ENCODE measurements around the gene VPS8. TPM values are rescaled to one million over a fixed set of nuclear protein-coding genes. Genes with fewer than 3 reads are reported as not detected.

Gene VPS8
- total and polyA plus RNA-seq, 4 donors: 49.3 to 155 (median 66.4) TPM

DNA sequence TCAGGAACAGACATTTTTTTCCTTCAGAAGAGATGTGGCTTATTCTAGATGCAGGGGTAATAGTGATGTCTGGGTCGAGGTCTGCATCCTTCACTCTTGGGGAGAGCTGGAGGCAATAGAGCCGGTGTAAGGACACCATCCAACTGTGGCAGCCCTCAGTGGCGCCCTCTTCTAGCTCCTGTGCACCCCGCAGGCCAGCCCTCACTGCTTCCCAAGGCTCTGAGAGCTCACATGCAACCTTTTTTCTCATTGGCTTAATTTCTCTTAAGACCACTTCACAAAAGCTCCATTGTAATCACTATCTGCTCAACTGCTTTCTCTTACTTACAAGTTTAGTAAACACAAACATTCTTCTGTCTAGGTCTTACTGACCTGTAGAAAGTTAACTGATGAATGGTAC, 3.9 kb upstream of the VPS8 start:
- H3K4me3 ChIP-seq (ENCODE audit: low read depth, low read length): no peak overlapping the region

GRCh38 chr3:184810146-184810545, 1.8 kb upstream of the VPS8 start:
- DNase-seq (ENCODE audit: low read depth in 4 of 6, low spot score in 6 of 6): no peak
- Histone ChIP-seq H3K4me3 (ENCODE audit: low read depth, low read length) (no peak overlapping the region), H3K27me3 (ENCODE audit: control insufficient read depth, insufficient read depth, low read length) (no peaks in the 10 kb centered on the region), H3K9me3 (ENCODE audit: control insufficient read depth, insufficient read depth, low read length) (no peaks in the 10 kb centered on the region), H3K4me1 (ENCODE audit: control insufficient read depth, insufficient read depth, low read length) (peaks cover 11% of the 10 kb centered on the region), H3K36me3 (ENCODE audit: control insufficient read depth, insufficient read depth, low read length) (no peaks in the 10 kb centered on the region), H3K27ac (ENCODE audit: low read depth, low read length) (no peak overlapping the region)
- 89% methylated on average over 3 of the region's 3 CpGs for WGBS (ENCODE audit: insufficient coverage)

More for the DNA sequence above, 3.9 kb upstream of the VPS8 start:
- Histone ChIP-seq H3K36me3 (ENCODE audit: control insufficient read depth, insufficient read depth, low read length) (no peaks in the 10 kb centered on the region), H3K27ac (ENCODE audit: low read depth, low read length) (no peak overlapping the region), H3K9me3 (ENCODE audit: control insufficient read depth, insufficient read depth, low read length) (no peaks in the 10 kb centered on the region), H3K27me3 (ENCODE audit: control insufficient read depth, insufficient read depth, low read length) (no peaks in the 10 kb centered on the region), H3K4me1 (ENCODE audit: control insufficient read depth, insufficient read depth, low read length) (peaks cover 11% of the 10 kb centered on the region)
- peak in 1 of 6 donors; percentile 25 for DNase-seq (ENCODE audit: low read depth in 4 of 6, low spot score in 6 of 6)
- 11% methylated on average over 4 of the region's 4 CpGs for WGBS (ENCODE audit: insufficient coverage)

- Histone ChIP-seq H3K27me3 (ENCODE audit: control insufficient read depth, insufficient read depth, low read length) (no peaks in the 10 kb centered on the region), H3K4me1 (ENCODE audit: control insufficient read depth, insufficient read depth, low read length) (peaks cover 11% of the 10 kb centered on the region), H3K27ac (ENCODE audit: low read depth, low read length) (no peak overlapping the region), H3K9me3 (ENCODE audit: control insufficient read depth, insufficient read depth, low read length) (no peaks in the 10 kb centered on the region), H3K4me3 (ENCODE audit: low read depth, low read length) (no peak overlapping the region), H3K36me3 (ENCODE audit: control insufficient read depth, insufficient read depth, low read length) (no peaks in the 10 kb centered on the region)
- 92% methylated on average over 2 of the region's 3 CpGs for WGBS (ENCODE audit: insufficient coverage)
- DNase-seq (ENCODE audit: low read depth in 4 of 6, low spot score in 6 of 6): no peak
These were observed 932 bp upstream of the VPS8 start for GRCh38 chr3:184811034-184811433.

GRCh38 chr3:184811663-184811998, 335 bp upstream of the VPS8 start:
- Histone ChIP-seq H3K9me3 (ENCODE audit: control insufficient read depth, insufficient read depth, low read length) (no peaks in the 10 kb centered on the region), H3K4me1 (ENCODE audit: control insufficient read depth, insufficient read depth, low read length) (peaks cover 9% of the 10 kb centered on the region), H3K36me3 (ENCODE audit: control insufficient read depth, insufficient read depth, low read length) (no peaks in the 10 kb centered on the region), H3K27ac (ENCODE audit: low read depth, low read length) (no peak overlapping the region), H3K27me3 (ENCODE audit: control insufficient read depth, insufficient read depth, low read length) (no peaks in the 10 kb centered on the region), H3K4me3 (ENCODE audit: low read depth, low read length) (peak overlapping the region; percentile 97)
- no CpG with 5 or more reads among the region's 3 CpGs for WGBS (ENCODE audit: insufficient coverage)
- no peak for DNase-seq (ENCODE audit: low read depth in 4 of 6, low spot score in 6 of 6)

DNA sequence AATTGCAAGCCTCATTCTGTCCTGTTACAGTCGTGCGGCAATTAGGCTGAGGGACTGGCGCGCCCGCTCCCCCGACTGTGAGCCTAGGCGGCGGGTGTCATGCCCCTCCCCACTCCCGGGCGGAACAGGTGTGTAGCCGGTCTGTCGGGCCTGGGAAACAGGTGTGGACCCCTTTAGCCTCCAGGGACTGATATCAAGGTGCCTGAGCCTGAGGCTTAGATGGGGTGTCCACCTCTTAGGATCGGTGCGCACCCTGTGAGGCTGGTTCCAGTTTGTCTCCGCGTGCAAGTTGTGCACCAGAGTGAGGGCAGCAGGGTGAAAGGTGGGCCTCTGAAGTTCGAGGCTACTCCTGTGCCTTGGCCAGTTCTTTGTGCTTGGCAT, 686 bp downstream of the VPS8 start:
- Histone ChIP-seq H3K27ac (ENCODE audit: low read depth, low read length) (no peak overlapping the region), H3K27me3 (ENCODE audit: control insufficient read depth, insufficient read depth, low read length) (no peaks in the 10 kb centered on the region), H3K9me3 (ENCODE audit: control insufficient read depth, insufficient read depth, low read length) (no peaks in the 10 kb centered on the region), H3K4me1 (ENCODE audit: control insufficient read depth, insufficient read depth, low read length) (peaks cover 8% of the 10 kb centered on the region), H3K4me3 (ENCODE audit: low read depth, low read length) (peak overlapping the region; percentile 97), H3K36me3 (ENCODE audit: control insufficient read depth, insufficient read depth, low read length) (no peaks in the 10 kb centered on the region)
- 5% methylated on average over 17 of the region's 17 CpGs for WGBS (ENCODE audit: insufficient coverage)
- DNase-seq (ENCODE audit: low read depth in 4 of 6, low spot score in 6 of 6): no peak

GRCh38 chr3:184813357-184813756, 1.4 kb downstream of the VPS8 start:
- no peaks in the 10 kb centered on the region for H3K36me3 ChIP-seq (ENCODE audit: control insufficient read depth, insufficient read depth, low read length)
- no peak for DNase-seq (ENCODE audit: low read depth in 4 of 6, low spot score in 6 of 6)
- H3K27ac ChIP-seq (ENCODE audit: low read depth, low read length): no peak overlapping the region
- peak overlapping the region; percentile 97 for H3K4me3 ChIP-seq (ENCODE audit: low read depth, low read length)
- no peaks in the 10 kb centered on the region for H3K9me3 ChIP-seq (ENCODE audit: control insufficient read depth, insufficient read depth, low read length)
- H3K4me1 ChIP-seq (ENCODE audit: control insufficient read depth, insufficient read depth, low read length): peaks cover 8% of the 10 kb centered on the region
- WGBS (ENCODE audit: insufficient coverage): 100% methylated on average over 1 of the region's 3 CpGs
- no peaks in the 10 kb centered on the region for H3K27me3 ChIP-seq (ENCODE audit: control insufficient read depth, insufficient read depth, low read length)

- Histone ChIP-seq H3K27ac (ENCODE audit: low read depth, low read length) (no peak overlapping the region), H3K4me3 (ENCODE audit: low read depth, low read length) (no peak overlapping the region)
- no peak for DNase-seq (ENCODE audit: low read depth in 4 of 6, low spot score in 6 of 6)
These were observed 2.2 kb downstream of the VPS8 start for GRCh38 chr3:184814214-184814613.

GRCh38 chr3:184815046-184815930, 3.3 kb downstream of the VPS8 start:
- Histone ChIP-seq H3K4me3 (ENCODE audit: low read depth, low read length) (no peak overlapping the region), H3K36me3 (ENCODE audit: control insufficient read depth, insufficient read depth, low read length) (no peaks in the 10 kb centered on the region), H3K9me3 (ENCODE audit: control insufficient read depth, insufficient read depth, low read length) (no peaks in the 10 kb centered on the region), H3K27me3 (ENCODE audit: control insufficient read depth, insufficient read depth, low read length) (no peaks in the 10 kb centered on the region), H3K27ac (ENCODE audit: low read depth, low read length) (no peak overlapping the region), H3K4me1 (ENCODE audit: control insufficient read depth, insufficient read depth, low read length) (peaks cover 8% of the 10 kb centered on the region)
- no peak for DNase-seq (ENCODE audit: low read depth in 4 of 6, low spot score in 6 of 6)
- WGBS (ENCODE audit: insufficient coverage): 90% methylated on average over 2 of the region's 7 CpGs

More at GRCh38 chr3:184814214-184814613, 2.2 kb downstream of the VPS8 start:
- Histone ChIP-seq H3K4me1 (ENCODE audit: control insufficient read depth, insufficient read depth, low read length) (peaks cover 8% of the 10 kb centered on the region), H3K9me3 (ENCODE audit: control insufficient read depth, insufficient read depth, low read length) (no peaks in the 10 kb centered on the region), H3K36me3 (ENCODE audit: control insufficient read depth, insufficient read depth, low read length) (no peaks in the 10 kb centered on the region), H3K27me3 (ENCODE audit: control insufficient read depth, insufficient read depth, low read length) (no peaks in the 10 kb centered on the region)

GRCh38 chr3:184816614-184817013, 4.6 kb downstream of the VPS8 start:
- Histone ChIP-seq H3K27me3 (ENCODE audit: control insufficient read depth, insufficient read depth, low read length) (no peaks in the 10 kb centered on the region), H3K9me3 (ENCODE audit: control insufficient read depth, insufficient read depth, low read length) (no peaks in the 10 kb centered on the region), H3K27ac (ENCODE audit: low read depth, low read length) (no peak overlapping the region), H3K4me3 (ENCODE audit: low read depth, low read length) (no peak overlapping the region), H3K4me1 (ENCODE audit: control insufficient read depth, insufficient read depth, low read length) (peaks cover 8% of the 10 kb centered on the region), H3K36me3 (ENCODE audit: control insufficient read depth, insufficient read depth, low read length) (no peaks in the 10 kb centered on the region)
- 93% methylated on average over 3 of the region's 5 CpGs for WGBS (ENCODE audit: insufficient coverage)
- no peak for DNase-seq (ENCODE audit: low read depth in 4 of 6, low spot score in 6 of 6)

- no peak for DNase-seq (ENCODE audit: low read depth in 4 of 6, low spot score in 6 of 6)
- Histone ChIP-seq H3K9me3 (ENCODE audit: control insufficient read depth, insufficient read depth, low read length) (no peaks in the 10 kb centered on the region), H3K27ac (ENCODE audit: low read depth, low read length) (no peak overlapping the region), H3K4me3 (ENCODE audit: low read depth, low read length) (no peak overlapping the region), H3K4me1 (ENCODE audit: control insufficient read depth, insufficient read depth, low read length) (no peaks in the 10 kb centered on the region), H3K27me3 (ENCODE audit: control insufficient read depth, insufficient read depth, low read length) (no peaks in the 10 kb centered on the region), H3K36me3 (ENCODE audit: control insufficient read depth, insufficient read depth, low read length) (no peaks in the 10 kb centered on the region)
These were observed 8.6 kb downstream of the VPS8 start for GRCh38 chr3:184820525-184820924.
